ENCODE data around the gene COL23A1.
"Not testable (repeated sequence)": the region's sequence is repeated elsewhere in the genome, so short reads cannot be mapped to it uniquely, and the experiment has no call there.

COL23A1 gene

GRCh38 chr5:178308541-178309092 is 281.6 kb downstream of the COL23A1 start:
- DNase-seq, result no peak

DNA sequence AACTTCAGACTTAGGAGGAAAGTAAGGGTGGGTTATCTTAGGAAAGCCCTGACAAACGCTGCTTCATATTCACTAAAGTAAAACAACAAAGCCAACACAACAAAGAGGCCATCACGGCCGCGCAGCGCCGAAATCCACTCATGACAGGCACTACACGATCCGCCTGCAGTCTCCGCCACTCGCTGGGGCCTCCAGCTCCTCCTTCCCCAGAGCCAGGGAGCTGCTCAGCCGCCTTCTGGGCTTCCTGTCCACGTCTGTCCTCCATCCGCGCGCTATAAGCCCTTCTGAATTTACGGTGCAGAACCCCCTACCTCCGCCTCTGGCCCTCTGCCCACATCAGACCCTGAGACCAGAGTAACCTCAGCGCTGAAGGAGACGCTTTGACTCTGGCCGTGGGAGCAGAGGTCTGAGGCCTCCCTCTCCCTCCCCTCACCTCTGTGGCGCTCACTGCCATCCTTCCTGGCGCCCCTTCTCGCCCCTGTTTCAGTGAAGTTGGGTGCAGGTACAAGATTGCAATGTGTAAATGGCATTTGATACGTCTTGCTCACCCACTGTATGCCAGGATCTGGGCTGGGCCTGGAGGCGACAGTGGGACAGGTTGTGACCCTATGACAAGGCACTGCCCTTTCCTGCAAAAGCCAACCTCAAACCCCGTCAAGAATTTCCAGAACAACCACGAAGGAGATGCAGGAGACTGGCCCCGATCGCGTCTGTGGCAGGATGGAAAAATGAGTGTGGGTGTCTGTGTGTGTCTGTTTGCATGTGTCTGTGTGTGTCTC is 282.7 kb downstream of the COL23A1 start:
- DNase-seq, result no peak

- DNase-seq, result no peak
Observed at GRCh38 chr5:178306430-178307225, 283.6 kb downstream of the COL23A1 start.

DNA sequence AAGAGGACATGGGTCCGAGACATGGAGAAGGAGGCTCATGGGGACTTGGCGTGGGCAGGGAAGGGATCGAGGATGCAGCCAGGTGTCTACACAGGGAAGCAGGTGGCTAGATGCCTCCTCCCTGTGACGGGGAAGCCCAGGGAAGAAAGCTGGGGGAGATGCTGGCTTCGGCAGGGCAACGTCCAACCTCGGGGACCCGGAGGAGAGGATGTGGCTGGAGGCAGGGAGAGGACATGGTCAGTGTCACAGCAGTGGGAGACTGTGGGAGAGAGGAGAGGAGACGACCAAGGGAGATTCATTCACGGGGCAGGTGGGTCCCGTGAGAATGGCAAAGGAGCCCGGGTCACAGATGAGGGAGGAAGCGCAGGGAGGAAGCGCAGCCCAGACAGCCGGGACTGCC is 284.4 kb downstream of the COL23A1 start:
- no peak for DNase-seq

DNA sequence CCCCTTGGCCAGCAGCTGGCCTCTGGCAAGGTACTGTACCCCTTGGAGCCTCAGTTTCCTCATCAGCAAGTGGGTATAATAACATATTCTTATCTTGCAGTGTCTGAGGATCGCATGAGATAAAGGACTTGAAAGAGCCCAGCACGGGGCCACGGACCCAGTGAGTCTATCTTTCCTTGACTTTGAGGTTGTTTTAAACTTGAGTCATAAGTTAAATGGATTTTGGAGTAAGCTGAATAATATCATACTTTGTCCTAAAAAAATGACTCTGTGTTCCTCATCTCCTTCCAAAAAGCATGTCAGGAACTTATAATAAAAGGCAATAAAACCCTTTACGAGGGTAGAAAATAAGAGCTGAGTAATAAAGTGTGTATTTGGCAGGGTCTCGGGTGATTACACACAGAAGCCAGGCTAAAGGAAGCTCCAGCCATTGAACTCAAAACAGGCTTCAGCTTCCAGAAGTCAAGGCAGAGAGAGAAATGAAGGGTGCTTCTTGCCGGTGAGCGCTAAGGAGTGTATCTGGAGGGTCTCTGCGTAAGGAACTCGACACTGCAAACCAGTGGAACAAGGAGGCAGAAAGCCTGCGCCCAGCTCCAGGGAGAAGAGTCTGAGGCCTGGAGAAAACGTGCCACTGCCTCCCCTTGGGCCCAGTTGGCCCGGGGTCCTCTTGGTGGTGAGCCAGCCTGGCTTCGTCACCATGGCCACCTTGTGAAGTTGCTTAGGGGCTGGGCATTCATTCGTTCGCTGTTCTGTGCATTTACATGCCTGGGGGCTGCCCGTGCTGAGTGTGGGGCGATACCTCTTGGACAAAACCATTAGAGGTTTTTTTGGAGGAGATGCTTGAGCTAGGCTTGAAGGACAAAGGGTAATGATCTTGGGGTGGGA is 285.2 kb downstream of the COL23A1 start:
- no peak for DNase-seq

- no peak for DNase-seq
Observed at GRCh38 chr5:178304016-178304415, 286.2 kb downstream of the COL23A1 start.

DNA sequence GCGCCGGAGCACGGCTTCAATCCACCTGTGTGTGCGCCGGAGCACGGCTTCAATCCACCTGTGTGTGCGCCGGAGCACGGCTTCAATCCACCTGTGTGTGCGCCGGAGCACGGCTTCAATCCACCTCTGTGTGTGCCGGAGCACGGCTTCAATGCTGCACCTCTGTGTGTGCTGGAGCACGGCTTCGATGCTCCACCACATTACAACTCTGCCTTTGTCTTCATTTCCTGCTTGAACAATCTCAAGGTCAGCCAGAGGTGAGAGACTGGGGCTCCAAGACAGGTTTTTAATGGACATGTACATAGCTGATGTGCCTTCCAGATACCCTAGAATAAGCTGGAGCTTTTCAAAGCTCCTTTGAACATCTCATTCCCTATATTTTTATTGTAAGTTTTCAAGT is 287.9 kb downstream of the COL23A1 start:
- DNase-seq, result not testable (repeated sequence)

DNA sequence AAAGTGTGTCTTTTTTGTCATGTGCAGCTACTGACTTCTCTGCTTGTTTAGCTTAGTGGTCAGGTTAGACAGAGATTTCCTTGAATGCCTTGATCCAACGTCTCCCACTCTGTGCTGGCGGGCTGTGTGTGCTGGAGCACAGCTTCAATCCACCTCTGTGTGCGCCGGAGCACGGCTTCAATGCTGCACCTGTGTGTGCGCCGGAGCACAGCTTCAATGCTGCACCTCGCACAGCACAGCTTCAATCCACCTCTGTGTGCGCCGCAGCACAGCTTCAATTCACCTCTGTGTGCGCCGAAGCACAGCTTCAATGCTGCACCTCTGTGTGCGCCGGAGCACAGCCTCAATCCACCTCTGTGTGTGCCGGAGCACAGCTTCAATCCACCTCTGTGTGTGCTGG is 288.6 kb downstream of the COL23A1 start:
- DNase-seq, result no peak

GRCh38 chr5:178298283-178298807 is 291.8 kb downstream of the COL23A1 start:
- no peak for DNase-seq

DNA sequence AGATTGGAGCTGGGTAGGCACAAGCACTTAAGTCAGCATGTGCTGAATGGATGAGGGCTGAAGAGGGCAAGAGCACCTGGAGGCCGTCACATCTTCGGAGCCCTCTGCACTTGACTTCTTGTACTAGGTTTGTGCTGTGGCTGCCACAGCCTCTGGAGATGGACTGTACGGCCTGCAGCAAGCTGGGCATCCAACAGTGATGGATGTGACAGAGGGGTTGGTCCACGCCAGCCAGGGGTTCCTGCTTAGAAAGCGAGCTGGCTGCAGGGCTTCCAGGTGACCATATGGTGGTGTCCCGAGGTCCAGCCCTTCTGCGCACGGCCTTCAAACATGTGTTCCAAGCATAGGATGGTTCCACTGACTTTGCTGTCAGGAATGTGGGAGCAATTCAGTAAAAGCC is 292.4 kb downstream of the COL23A1 start:
- no peak for DNase-seq

GRCh38 chr5:178296066-178296465 is 294.1 kb downstream of the COL23A1 start:
- no peak for DNase-seq

GRCh38 chr5:178295589-178295988 is 294.6 kb downstream of the COL23A1 start:
- DNase-seq, result no peak

DNA sequence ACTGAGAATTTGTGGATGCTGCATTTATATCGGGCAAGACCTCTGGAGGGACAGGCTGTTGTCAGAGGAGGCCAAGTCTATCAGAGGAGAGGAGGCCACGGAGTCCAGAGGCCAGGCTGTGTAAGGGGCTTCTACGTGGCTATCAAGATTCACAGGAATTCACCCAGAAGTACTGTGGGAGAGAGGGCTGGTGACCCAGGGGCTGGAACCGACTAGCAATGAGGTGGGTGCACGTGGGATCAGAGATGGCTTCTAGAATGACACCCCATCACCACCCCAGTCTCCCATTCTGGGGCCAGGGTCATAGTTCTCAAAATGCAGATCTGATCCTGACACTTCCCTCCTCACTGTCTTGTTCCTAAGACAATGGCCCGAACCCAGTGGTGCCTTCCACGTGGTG is 296.4 kb downstream of the COL23A1 start:
- DNase-seq, result no peak

GRCh38 chr5:178293400-178293799 is 296.8 kb downstream of the COL23A1 start:
- no peak for DNase-seq

DNA sequence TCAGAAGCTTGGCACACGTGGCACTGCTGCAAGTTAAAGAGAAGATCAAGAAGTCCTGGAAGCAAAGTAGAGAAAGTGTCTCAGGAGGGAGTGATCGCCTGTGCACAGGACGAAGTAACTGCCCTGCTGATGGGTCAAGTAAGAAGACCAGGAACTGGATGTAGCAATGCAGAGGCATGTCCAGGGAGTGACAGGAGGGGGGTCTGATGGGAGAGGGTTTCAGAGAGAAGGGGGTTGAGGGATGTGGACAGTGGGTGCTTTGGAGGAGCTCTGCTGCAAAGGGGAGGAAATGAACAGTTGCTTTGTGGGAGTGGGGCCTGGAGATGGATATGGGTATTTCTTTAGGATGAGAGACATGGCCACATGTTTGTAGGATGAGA is 297.4 kb downstream of the COL23A1 start:
- DNase-seq, result no peak

DNA sequence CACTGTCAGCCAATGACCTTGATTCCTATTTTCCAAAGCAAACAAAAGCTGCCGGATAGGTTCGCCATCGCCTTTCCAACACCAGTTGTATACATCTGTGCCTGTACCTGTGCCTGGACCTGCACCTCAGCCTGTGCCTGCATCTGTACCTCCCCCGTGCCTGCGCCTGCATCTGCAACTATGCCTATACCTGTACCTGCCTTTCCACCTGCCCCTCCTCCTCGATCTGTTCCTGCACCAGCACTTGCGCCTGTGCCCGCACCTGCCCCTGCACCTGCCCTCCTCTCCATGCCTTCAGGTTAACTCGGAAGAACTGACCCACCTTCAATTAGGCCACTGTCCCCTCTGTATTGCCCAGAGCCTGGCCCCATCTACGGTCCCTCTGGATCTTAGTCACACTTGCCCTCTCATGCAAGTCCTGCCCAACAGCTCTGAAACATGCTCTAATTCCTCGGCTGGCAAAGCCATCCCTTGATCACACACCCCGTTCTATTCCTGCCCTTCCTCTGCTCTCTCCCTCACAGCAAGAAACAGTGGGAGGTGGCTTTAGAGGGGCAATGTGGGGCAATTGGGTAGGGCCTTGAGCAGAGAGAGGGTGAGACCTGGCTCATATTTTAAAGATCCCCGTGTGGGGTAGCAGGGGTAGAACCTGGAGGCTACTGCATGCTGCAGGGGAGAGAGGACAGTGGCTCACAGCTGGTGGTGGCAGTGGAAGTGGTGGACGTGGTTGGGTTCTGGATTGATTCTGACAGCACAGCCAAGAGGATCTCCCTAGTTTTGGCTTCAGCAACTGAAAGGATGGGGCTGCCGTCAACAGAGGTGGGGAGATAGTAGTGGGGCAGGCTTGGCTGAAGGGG is 298.0 kb downstream of the COL23A1 start:
- no peak for DNase-seq

DNA sequence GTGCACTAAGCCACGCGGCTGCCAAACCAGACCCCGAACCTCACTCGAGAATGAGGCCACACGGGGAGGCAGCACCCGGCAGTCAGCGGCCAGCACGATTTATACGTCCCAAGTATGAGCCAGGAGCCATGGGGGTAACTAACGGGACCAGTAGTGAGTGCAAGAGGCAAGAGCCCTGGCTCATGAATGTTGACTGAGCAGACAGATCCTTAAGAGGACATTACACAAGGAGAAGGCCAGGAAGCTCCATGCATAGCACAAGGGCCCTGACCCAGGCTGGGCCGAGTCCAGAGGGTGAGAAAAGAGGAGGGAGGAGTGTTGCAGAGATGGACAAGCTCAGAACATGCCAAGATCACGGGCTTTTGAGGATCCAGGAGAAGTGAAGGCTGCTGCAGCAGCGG is 299.0 kb downstream of the COL23A1 start:
- DNase-seq, result no peak

- no peak for DNase-seq
Observed at GRCh38 chr5:178290376-178290775, 299.8 kb downstream of the COL23A1 start.

DNA sequence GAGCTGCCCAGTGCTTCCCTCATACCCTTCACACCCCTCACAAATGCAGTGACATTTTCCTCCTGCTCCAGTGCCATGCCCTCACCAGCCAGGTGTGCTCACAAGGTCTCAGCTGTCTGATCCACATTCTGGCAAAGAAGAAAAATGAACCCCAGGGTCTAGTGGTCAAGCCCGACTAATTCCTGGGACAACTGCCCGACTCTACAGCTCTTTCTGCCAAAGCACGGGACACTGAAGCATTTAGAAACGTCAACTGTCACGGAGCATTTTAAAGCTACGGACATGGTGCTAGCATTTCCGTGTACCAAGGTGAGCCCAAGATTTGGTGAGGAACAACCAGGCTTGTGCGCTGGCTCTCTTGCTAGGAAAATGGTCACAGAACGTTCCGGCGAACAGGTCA is 300.8 kb downstream of the COL23A1 start:
- no peak for DNase-seq
